Brain microvascular endothelial cell (primary cell): ENCODE results near the gene MYO1A.
A peak's percentile ranks its signal among the peaks of the same experiment; 100 is the strongest.

Experiments used
- DNase-seq: peaks from one replicate; pipeline ENCODE4 v3.0.0-alpha.2; 2020
- H3K27ac ChIP-seq: fragments of 250-450 bp; sonication (Bioruptor Pico); 2 replicates; pipeline ENCODE4 v1.5.1; 2020; ENCODE audit warnings: mild to moderate bottlenecking, moderate library complexity
- H3K27me3 ChIP-seq: fragments of 250-450 bp; sonication (Bioruptor Pico); replicated peaks from 2 replicates; pipeline ENCODE4 v1.5.1; 2020; ENCODE audit warnings: mild to moderate bottlenecking
- H3K36me3 ChIP-seq: fragments of 250-450 bp; sonication (Bioruptor Pico); replicated peaks from 2 replicates; pipeline ENCODE4 v1.5.1; 2020; ENCODE audit warnings: mild to moderate bottlenecking
- H3K4me3 ChIP-seq: 2 replicates; pipeline ENCODE4 v1.5.1; 2011; ENCODE audit warnings: low read depth, mild to moderate bottlenecking, control low read depth, low read length, moderate library complexity
- in situ Hi-C: cut with HindIII; loops from 2 replicates; pipeline ENCODE4 v1.10.0; 2017; ENCODE audit warnings: low sequenced_read_pairs, low pct_ligation_motif_present
- TF ChIP-seq, protein P1 (sequence below): IDR thresholded peaks from 2 replicates; pipeline ENCODE4 v1.5.1; 2011; ENCODE audit warnings: low read depth, mild to moderate bottlenecking, moderate library complexity, low read length, control low read depth, inconsistent platforms; ENCODE audit errors: missing control alignments

The MYO1A gene

DNA sequence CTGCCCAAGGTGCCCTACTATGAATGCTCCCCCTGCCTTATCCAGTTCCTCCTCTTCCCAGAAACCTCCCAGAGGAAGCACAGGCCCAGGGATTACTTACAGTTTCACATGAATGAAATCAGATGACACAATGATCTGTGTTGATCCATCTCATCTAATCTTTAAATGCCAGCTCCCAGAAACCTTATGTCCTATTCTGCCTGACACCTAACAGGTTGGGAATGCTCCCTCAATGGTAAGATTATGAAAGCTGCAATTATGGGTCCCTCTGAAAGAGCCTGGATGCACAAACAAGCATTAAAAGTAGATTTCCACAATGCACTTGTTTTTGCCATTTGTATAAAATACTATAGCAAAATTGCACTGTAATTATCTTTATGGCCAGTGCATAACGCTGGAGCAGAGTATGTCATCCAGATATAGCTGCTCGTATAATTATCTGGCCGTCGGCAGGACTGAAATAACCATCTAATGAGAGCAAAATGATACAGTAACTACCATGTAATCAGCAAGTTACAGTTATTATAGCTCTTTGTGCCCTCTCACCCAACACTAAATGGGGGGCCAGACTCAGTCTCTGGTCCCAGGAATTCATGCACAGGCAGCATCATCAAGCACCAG, 39.2 kb downstream of the MYO1A start:
- H3K4me3 ChIP-seq: no peak overlapping the region
- H3K36me3 ChIP-seq: peaks cover 2% of the 10 kb centered on the region
- H3K27me3 ChIP-seq: peaks cover 23% of the 10 kb centered on the region
- in situ Hi-C loops: no loop called here
- TF ChIP-seq, protein P1, sequence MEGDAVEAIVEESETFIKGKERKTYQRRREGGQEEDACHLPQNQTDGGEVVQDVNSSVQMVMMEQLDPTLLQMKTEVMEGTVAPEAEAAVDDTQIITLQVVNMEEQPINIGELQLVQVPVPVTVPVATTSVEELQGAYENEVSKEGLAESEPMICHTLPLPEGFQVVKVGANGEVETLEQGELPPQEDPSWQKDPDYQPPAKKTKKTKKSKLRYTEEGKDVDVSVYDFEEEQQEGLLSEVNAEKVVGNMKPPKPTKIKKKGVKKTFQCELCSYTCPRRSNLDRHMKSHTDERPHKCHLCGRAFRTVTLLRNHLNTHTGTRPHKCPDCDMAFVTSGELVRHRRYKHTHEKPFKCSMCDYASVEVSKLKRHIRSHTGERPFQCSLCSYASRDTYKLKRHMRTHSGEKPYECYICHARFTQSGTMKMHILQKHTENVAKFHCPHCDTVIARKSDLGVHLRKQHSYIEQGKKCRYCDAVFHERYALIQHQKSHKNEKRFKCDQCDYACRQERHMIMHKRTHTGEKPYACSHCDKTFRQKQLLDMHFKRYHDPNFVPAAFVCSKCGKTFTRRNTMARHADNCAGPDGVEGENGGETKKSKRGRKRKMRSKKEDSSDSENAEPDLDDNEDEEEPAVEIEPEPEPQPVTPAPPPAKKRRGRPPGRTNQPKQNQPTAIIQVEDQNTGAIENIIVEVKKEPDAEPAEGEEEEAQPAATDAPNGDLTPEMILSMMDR: no peak
- DNase-seq: no peak
- no peak overlapping the region for H3K27ac ChIP-seq

GRCh38 chr12:57009949-57010626, 39.8 kb downstream of the MYO1A start:
- Histone ChIP-seq H3K27ac (no peak overlapping the region), H3K36me3 (peaks cover 2% of the 10 kb centered on the region), H3K4me3 (no peak overlapping the region), H3K27me3 (peaks cover 18% of the 10 kb centered on the region)
- no peak for DNase-seq
- in situ Hi-C loops: no loop called here
- TF ChIP-seq, protein P1: no peak

GRCh38 chr12:57008178-57008577, 41.8 kb downstream of the MYO1A start:
- DNase-seq: peak; percentile 50
- TF ChIP-seq, protein P1: peak; percentile 62
- Histone ChIP-seq H3K27me3 (peaks cover 3% of the 10 kb centered on the region), H3K27ac (no peak overlapping the region), H3K36me3 (peaks cover 10% of the 10 kb centered on the region), H3K4me3 (no peak overlapping the region)
- in situ Hi-C loops: no loop called here

GRCh38 chr12:57006809-57007475, 43.0 kb downstream of the MYO1A start:
- in situ Hi-C loops: no loop called here
- TF ChIP-seq, protein P1: no peak
- Histone ChIP-seq H3K27me3 (no peaks in the 10 kb centered on the region), H3K27ac (no peak overlapping the region), H3K36me3 (peaks cover 15% of the 10 kb centered on the region), H3K4me3 (peak overlapping the region; percentile 43)
- no peak for DNase-seq

- Histone ChIP-seq H3K36me3 (peaks cover 15% of the 10 kb centered on the region), H3K27ac (peak within 1 kb of the TSS; percentile 61), H3K4me3 (peak within 1 kb of the TSS; percentile 81), H3K27me3 (no peaks in the 10 kb centered on the region)
- DNase-seq: peak; percentile 17
- TF ChIP-seq, protein P1: peak; percentile 50
- in situ Hi-C loops: no loop called here
These were observed 43.7 kb downstream of the MYO1A start, which contains the start of gene ZBTB39 for GRCh38 chr12:57005980-57006808. Gene ZBTB39 (minus strand): TSS chr12:57006546. CDS start chr12:57004917, 1,629 bp downstream.
